SK-N-SH (cell line): ENCODE results near the gene ALAS1. TPM values are rescaled to one million over a fixed set of nuclear protein-coding genes. Genes with fewer than 3 reads are reported as not detected.
"Not testable (repeated sequence)": the region's sequence is repeated elsewhere in the genome, so short reads cannot be mapped to it uniquely, and the experiment has no call there.

Experiments
- CTCF ChIA-PET: fragments of 300-600, 350-600 bp; formaldehyde crosslinking; extraction: SDS; loops from one replicate; lab custom pipeline; 2021; lab: Yijun Ruan, JAX
- POLR2A ChIA-PET: fragments of 350-600 bp; sonication (Branson Sonifier 250); formaldehyde crosslinking; extraction: SDS; loops from one replicate; lab custom pipeline; 2020; ENCODE audit warnings: antibody characterized with exemption, inconsistent platforms; lab: Yijun Ruan, JAX
- DNase-seq: peaks from one replicate; pipeline ENCODE4 v3.0.0; 2012
- H2AFZ ChIP-seq: fragments of 200-600 bp; sonication (generic); 2 replicates; pipeline ENCODE4 v1.8.1; 2016; ENCODE audit warnings: antibody characterized with exemption, mild to moderate bottlenecking, low read depth
- H3F3A ChIP-seq: fragments of 200-600 bp; sonication (generic); replicated peaks from 2 replicates; pipeline ENCODE3; 2016; ENCODE audit warnings: antibody characterized with exemption, mild to moderate bottlenecking; ENCODE audit not compliant: insufficient read depth
- H3K27ac ChIP-seq, 2 experiments: fragments of 200-500 bp in 1 of 2; fragments of 200-600 bp in 1 of 2; sonication (Bioruptor generic) in 1 of 2; sonication (generic), shearing (Covaris generic) in 1 of 2; 2 replicates each; pipeline versions ENCODE4 v1.5.1 to v1.6.1; 2014 to 2016; ENCODE audit warnings: low read depth in 2 of 2, inconsistent platforms in 1 of 2, low read length in 1 of 2, mild to moderate bottlenecking in 1 of 2, mixed read lengths in 1 of 2
- H3K27me3 ChIP-seq: fragments of 200-600 bp; sonication (generic), shearing (Covaris generic); 2 replicates; pipeline ENCODE4 v1.6.1; 2016; ENCODE audit warnings: mixed run types; ENCODE audit not compliant: insufficient read depth
- H3K36me3 ChIP-seq, 2 experiments: fragments of 200-500 bp in 1 of 2; fragments of 200-600 bp in 1 of 2; sonication (Bioruptor generic) in 1 of 2; sonication (generic) in 1 of 2; replicated peaks in 1 of 2; 2 replicates each; pipeline versions ENCODE3 to v1.5.1; 2014 to 2016; ENCODE audit warnings: low read length in 1 of 2, mild to moderate bottlenecking in 1 of 2; ENCODE audit not compliant: insufficient read depth in 2 of 2, control insufficient read depth in 1 of 2
- H3K4me1 ChIP-seq, 2 experiments: fragments of 200-500 bp in 1 of 2; fragments of 200-600 bp in 1 of 2; sonication (Bioruptor generic) in 1 of 2; sonication (generic), shearing (Covaris generic) in 1 of 2; 2 replicates each; pipeline versions ENCODE4 v1.5.1 to v1.6.1; 2014 to 2016; ENCODE audit warnings: low read depth in 1 of 2, low read length in 1 of 2, mixed run types in 1 of 2; ENCODE audit not compliant: insufficient read depth in 2 of 2, control insufficient read depth in 1 of 2
- H3K4me2 ChIP-seq: fragments of 200-600 bp; sonication (generic), shearing (Covaris generic); 2 replicates; pipeline ENCODE4 v1.6.1; 2017; ENCODE audit warnings: mixed run types
- H3K4me3 ChIP-seq, 2 experiments: fragments of 200-500 bp in 1 of 2; fragments of 200-600 bp in 1 of 2; sonication (Bioruptor generic) in 1 of 2; sonication (generic), shearing (Covaris generic) in 1 of 2; 2 replicates each; pipeline versions ENCODE4 v1.5.1 to v1.8.1; 2014 to 2016; ENCODE audit warnings: low read depth in 2 of 2, inconsistent platforms in 1 of 2, low read length in 1 of 2, mild to moderate bottlenecking in 1 of 2, mixed read lengths in 1 of 2, moderate library complexity in 1 of 2
- H3K79me2 ChIP-seq: fragments of 200-600 bp; sonication (generic); 2 replicates; pipeline ENCODE4 v1.8.1; 2017; ENCODE audit warnings: mild to moderate bottlenecking; ENCODE audit not compliant: insufficient read depth
- H3K9ac ChIP-seq: fragments of 200-600 bp; sonication (generic); 2 replicates; pipeline ENCODE4 v1.6.1; 2017; ENCODE audit warnings: mixed run types
- H3K9me2 ChIP-seq: fragments of 200-600 bp; sonication (generic); 2 replicates; pipeline ENCODE4 v1.6.1; 2017; ENCODE audit warnings: mixed run types
- H3K9me3 ChIP-seq: fragments of 200-600 bp; sonication (generic); 2 replicates; pipeline ENCODE4 v1.6.1; 2017; ENCODE audit warnings: mixed run types, mild to moderate bottlenecking, moderate library complexity
- H4K20me1 ChIP-seq: fragments of 200-600 bp; sonication (generic); 2 replicates; pipeline ENCODE4 v1.6.1; 2017; ENCODE audit warnings: mild to moderate bottlenecking, mixed run types; ENCODE audit not compliant: insufficient read depth
- FOXJ3 ChIP-seq: sonication (generic); formaldehyde crosslinking; IDR thresholded peaks from 2 replicates; pipeline ENCODE4 v1.5.1; 2020; ENCODE audit warnings: mild to moderate bottlenecking, missing genetic modification reagents
- FOXM1 ChIP-seq: IDR thresholded peaks from 2 replicates; pipeline ENCODE4 v1.4.0; 2012; ENCODE audit warnings: low read depth, mild to moderate bottlenecking
- GATA2 ChIP-seq: sonication (generic); formaldehyde crosslinking; IDR thresholded peaks from 2 replicates; pipeline ENCODE4 v1.5.0; 2020; ENCODE audit warnings: mild to moderate bottlenecking, missing genetic modification reagents
- JUND ChIP-seq: IDR thresholded peaks from 2 replicates; pipeline ENCODE4 v1.4.0; 2012
- MXI1 ChIP-seq: IDR thresholded peaks from 2 replicates; pipeline ENCODE4 v1.6.1; 2012; ENCODE audit warnings: mild to moderate bottlenecking, low read depth, low read length, improper control_type of control experiment
- NFIC ChIP-seq: IDR thresholded peaks from 2 replicates; pipeline ENCODE4 v1.4.0; 2012; ENCODE audit warnings: borderline replicate concordance
- POLR2AphosphoS5 ChIP-seq: IDR thresholded peaks from 2 replicates; pipeline ENCODE4 v1.6.1; 2012; ENCODE audit warnings: low read depth, low read length
- RFX5 ChIP-seq: IDR thresholded peaks from 2 replicates; pipeline ENCODE4 v1.6.1; 2012; ENCODE audit warnings: mild to moderate bottlenecking, improper control_type of control experiment, low read length
- RXRA ChIP-seq: IDR thresholded peaks from 2 replicates; pipeline ENCODE4 v1.4.0; 2012; ENCODE audit warnings: low read depth, mild to moderate bottlenecking, borderline replicate concordance
- SIN3A ChIP-seq: IDR thresholded peaks from 2 replicates; pipeline ENCODE4 v1.6.1; 2012; ENCODE audit warnings: low read depth, mild to moderate bottlenecking, low read length, moderate library complexity, borderline replicate concordance
- SMC3 ChIP-seq: IDR thresholded peaks from 2 replicates; pipeline ENCODE4 v1.6.1; 2012; ENCODE audit warnings: low read depth, low read length, improper control_type of control experiment
- TEAD4 ChIP-seq: IDR thresholded peaks from 2 replicates; pipeline ENCODE4 v1.4.0; 2012; ENCODE audit warnings: mild to moderate bottlenecking, borderline replicate concordance; ENCODE audit not compliant: insufficient read depth
- USF1 ChIP-seq: IDR thresholded peaks from 2 replicates; pipeline ENCODE4 v1.4.0; 2012; ENCODE audit warnings: low read depth, borderline replicate concordance
- ZBTB33 ChIP-seq: IDR thresholded peaks from 2 replicates; pipeline ENCODE4 v1.4.0; 2012; ENCODE audit warnings: low read depth, borderline replicate concordance
- WGBS: methylation state at CpG from one replicate; pipeline ENCODE4 v1.1.6; 2017; ENCODE audit warnings: low lambda C conversion rate; 5-methylcytosine and 5-hydroxymethylcytosine counted together
- polyA plus RNA-seq, 3 experiments: library from polyadenylated mRNA; depleted of rRNA; stranded (reverse); fragments of >200 nt; gene quantifications; 2 replicates each; pipeline ENCODE4 v1.2.3, GENCODE V29; 2012
- TF ChIP-seq, protein P1 (sequence below): IDR thresholded peaks from 2 replicates; pipeline ENCODE4 v1.4.0; 2012; ENCODE audit warnings: low read depth

The ALAS1 gene
- polyA plus RNA-seq, 1 of the 3 experiments (the other 2 are of a cell fraction) = 47.9 TPM

DNA sequence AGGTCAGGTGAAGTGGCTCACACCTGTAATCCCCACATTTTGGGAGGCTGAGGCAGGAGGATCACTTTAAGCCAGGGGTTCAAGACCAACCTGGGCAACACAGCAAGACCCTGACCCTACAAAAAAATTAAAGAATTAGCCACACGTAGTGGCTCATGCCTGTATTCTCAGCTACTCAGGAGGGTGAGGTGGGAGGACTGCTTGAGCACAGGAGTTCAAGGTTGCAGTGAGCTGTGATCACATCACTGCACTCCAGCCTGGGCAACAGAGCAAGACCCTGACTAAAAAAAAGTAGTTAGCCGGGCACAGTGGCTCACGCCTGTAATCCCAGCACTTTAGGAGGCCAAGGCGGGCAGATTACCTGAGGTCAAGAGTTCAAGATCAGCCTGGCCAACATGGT, 46.0 kb upstream of the ALAS1 start:
- peaks cover 38% of the 10 kb centered on the region for H3K79me2 ChIP-seq
- H4K20me1 ChIP-seq, H2AFZ ChIP-seq, H3K9ac ChIP-seq, H3K9me3 ChIP-seq, POLR2A ChIA-PET, DNase-seq, H3K27me3 ChIP-seq, H3K4me2 ChIP-seq, H3K4me3 ChIP-seq, H3K27ac ChIP-seq, H3K9me2 ChIP-seq, H3F3A ChIP-seq: not testable (repeated sequence)
- CTCF ChIA-PET = interaction anchor here (22.6 kb wide), 1 partner anchor 148 kb away, joined by 608 read pairs; no protein-coding TSS in a partner anchor
- peaks cover 5 to 14% of the 10 kb centered on the region in 2 experiments; a peak in 3 of 4 replicates for H3K4me1 ChIP-seq
- 93% methylated on average over 4 of the region's 4 CpGs for WGBS
- H3K36me3 ChIP-seq = peaks cover 4 to 12% of the 10 kb centered on the region in 2 experiments

DNA sequence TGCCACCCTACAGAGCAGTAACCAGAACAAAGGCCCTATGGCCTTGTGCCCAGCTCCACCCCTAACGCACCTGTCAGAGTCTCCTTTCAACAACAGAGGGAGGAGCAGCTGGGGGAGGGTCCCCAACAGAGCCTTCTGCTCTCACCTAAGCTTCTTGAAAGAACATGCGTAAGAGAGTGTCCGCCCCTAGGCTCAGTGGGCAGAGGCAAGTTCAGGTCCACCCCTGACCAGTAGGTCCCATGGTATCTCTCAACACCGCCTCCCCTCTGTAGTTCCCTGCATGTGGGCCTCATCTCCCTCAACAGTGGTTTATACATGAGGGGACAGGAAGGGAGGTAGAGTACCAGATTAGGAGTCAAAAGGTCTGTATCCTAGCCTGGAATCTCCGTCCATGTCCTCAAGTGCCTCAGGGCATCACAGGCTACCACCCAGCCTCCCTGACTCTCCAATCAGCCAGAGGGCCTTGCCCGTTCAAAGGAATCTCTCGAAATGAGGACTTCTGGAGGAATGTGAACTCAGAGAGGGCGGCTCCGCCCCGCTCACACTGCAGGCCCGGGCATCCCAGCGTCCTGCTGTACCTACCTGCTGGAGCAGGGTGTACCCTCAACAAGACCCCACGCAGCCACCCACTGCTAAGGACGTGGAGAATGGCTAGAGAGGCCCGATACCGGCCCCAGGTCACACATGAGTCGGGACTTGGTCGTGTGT, 44.4 kb upstream of the ALAS1 start:
- TF ChIP-seq RFX5 (no peak), POLR2AphosphoS5 (no peak)
- Histone ChIP-seq H3K36me3 (peaks cover 4 to 10% of the 10 kb centered on the region in 2 experiments), H4K20me1 (no peaks in the 10 kb centered on the region), H3K9me3 (no peaks in the 10 kb centered on the region), H3K9ac (peak overlapping the region; percentile 79), H2AFZ (peak overlapping the region; percentile 85), H3K79me2 (peaks cover 38% of the 10 kb centered on the region), H3K9me2 (no peaks in the 10 kb centered on the region), H3K4me1 (peaks cover 5 to 14% of the 10 kb centered on the region in 2 experiments; a peak in 3 of 4 replicates), H3K27me3 (no peaks in the 10 kb centered on the region), H3K27ac (peak overlapping the region; percentile 81 to 95), H3K4me2 (peak overlapping the region; percentile 100), H3F3A (no peaks in the 10 kb centered on the region), H3K4me3 (peak overlapping the region; percentile 76 to 84)
- WGBS = 20% methylated on average over 11 of the region's 18 CpGs
- ChIA-PET POLR2A (interaction anchor here (0.7 to 1.6 kb wide), 12 partner anchors 44 to 447 kb away, joined by 3 to 14 read pairs (median 3); partner anchors contain the start of genes DUSP7, GLYCTK, RPL29 and WDR82), CTCF (interaction anchor here (0.9 to 22.6 kb wide), 5 partner anchors 8 to 149 kb away, joined by 3 to 608 read pairs (median 6); no protein-coding TSS in a partner anchor)
- DNase-seq = peak; percentile 51

- DNase-seq = peak; percentile 93
- H4K20me1 ChIP-seq = no peaks in the 10 kb centered on the region
- no peaks in the 10 kb centered on the region for H3K27me3 ChIP-seq
- H3K9ac ChIP-seq = peak within 1 kb of the TSS; percentile 79
- H2AFZ ChIP-seq = peak within 1 kb of the TSS; percentile 85
- peaks cover 0 to 4% of the 10 kb centered on the region in 2 experiments for H3K36me3 ChIP-seq
- peak within 1 kb of the TSS; percentile 76 to 84 for H3K4me3 ChIP-seq
- H3K9me3 ChIP-seq = no peaks in the 10 kb centered on the region
- H3K4me1 ChIP-seq = peaks cover 5 to 14% of the 10 kb centered on the region in 2 experiments; a peak in 3 of 4 replicates
- ChIA-PET CTCF (interaction anchor here (0.8 to 22.6 kb wide), 7 partner anchors 9 to 150 kb away, joined by 3 to 608 read pairs (median 4); no protein-coding TSS in a partner anchor), POLR2A (interaction anchor here (0.6 to 1.6 kb wide), 14 partner anchors 15 to 448 kb away, joined by 3 to 14 read pairs (median 3); partner anchors contain the start of genes DUSP7, GLYCTK, RPL29 and WDR82)
- peak within 1 kb of the TSS; percentile 100 for H3K4me2 ChIP-seq
- H3K9me2 ChIP-seq = no peaks in the 10 kb centered on the region
- peaks cover 38% of the 10 kb centered on the region for H3K79me2 ChIP-seq
- peak within 1 kb of the TSS; percentile 81 to 95 for H3K27ac ChIP-seq
- no peaks in the 10 kb centered on the region for H3F3A ChIP-seq
- under 1% methylated on average over 38 of the region's 83 CpGs for WGBS
- TF ChIP-seq POLR2AphosphoS5 = peak; percentile 74
- TF ChIP-seq RXRA = no peak
- no peak for TF ChIP-seq FOXM1
- peak; percentile 90 for TF ChIP-seq USF1
- TF ChIP-seq, protein P1, sequence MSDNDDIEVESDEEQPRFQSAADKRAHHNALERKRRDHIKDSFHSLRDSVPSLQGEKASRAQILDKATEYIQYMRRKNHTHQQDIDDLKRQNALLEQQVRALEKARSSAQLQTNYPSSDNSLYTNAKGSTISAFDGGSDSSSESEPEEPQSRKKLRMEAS = peak; percentile 96
- no peak; the same call in 1 of the 2 replicates for TF ChIP-seq FOXJ3 (CRISPR knock-in tag)
- no peak for TF ChIP-seq NFIC
- peak; percentile 93 for TF ChIP-seq MXI1
- peak; percentile 99 for TF ChIP-seq SIN3A
- TF ChIP-seq GATA2 (CRISPR knock-in tag) = no peak
- TF ChIP-seq ZBTB33 = no peak
- no peak for TF ChIP-seq SMC3
- no peak for TF ChIP-seq JUND
- TF ChIP-seq TEAD4 = peak; percentile 49; the same call in 1 of the 2 replicates
Observed at GRCh38 chr3:52154135-52155094, 43.5 kb upstream of the ALAS1 start, which contains the start of gene POC1A. Gene POC1A, minus strand, starts transcription at chr3:52154423. Its CDS starts 51 bp downstream, at chr3:52154372.
